ENCODE measurements around the gene PRAMEF12.

- TF ChIP-seq, protein P1, sequence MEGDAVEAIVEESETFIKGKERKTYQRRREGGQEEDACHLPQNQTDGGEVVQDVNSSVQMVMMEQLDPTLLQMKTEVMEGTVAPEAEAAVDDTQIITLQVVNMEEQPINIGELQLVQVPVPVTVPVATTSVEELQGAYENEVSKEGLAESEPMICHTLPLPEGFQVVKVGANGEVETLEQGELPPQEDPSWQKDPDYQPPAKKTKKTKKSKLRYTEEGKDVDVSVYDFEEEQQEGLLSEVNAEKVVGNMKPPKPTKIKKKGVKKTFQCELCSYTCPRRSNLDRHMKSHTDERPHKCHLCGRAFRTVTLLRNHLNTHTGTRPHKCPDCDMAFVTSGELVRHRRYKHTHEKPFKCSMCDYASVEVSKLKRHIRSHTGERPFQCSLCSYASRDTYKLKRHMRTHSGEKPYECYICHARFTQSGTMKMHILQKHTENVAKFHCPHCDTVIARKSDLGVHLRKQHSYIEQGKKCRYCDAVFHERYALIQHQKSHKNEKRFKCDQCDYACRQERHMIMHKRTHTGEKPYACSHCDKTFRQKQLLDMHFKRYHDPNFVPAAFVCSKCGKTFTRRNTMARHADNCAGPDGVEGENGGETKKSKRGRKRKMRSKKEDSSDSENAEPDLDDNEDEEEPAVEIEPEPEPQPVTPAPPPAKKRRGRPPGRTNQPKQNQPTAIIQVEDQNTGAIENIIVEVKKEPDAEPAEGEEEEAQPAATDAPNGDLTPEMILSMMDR (IDR thresholded peaks at IDR 0.05) = no peak
- no peak for TF ChIP-seq POLR2AphosphoS5 (IDR thresholded peaks at IDR 0.05)
- no peak for TF ChIP-seq POLR2A (IDR thresholded peaks at IDR 0.05; ENCODE audit: low read depth)
Observed at GRCh38 chr1:12778061-12778460, 4.5 kb downstream of the PRAMEF12 start.
